ENCODE data around the gene STPG1. TPM values are rescaled to one million over a fixed set of nuclear protein-coding genes. Genes with fewer than 3 reads are reported as not detected.

Gene STPG1
- total RNA-seq, 1 experiment from 2014 or later, result 12.8 TPM

DNA sequence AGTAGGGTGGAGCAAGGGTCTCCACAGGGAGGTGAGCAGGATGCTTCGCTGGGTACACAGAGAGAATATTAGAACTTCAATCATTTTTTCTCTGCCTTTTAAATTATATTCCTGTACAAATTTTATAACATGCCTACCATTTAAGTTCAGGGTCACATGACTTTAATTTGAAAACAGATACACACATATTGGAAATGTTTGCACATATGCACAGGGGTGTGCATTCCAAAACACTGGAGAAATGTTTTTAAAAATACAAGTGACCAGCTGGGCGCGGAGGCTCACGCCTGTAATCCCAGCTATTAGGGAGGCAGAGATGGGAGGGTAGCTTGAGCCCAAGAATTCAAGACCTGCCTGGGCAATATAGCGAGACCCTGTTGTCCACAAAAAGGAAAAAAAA, 41.7 kb upstream of the STPG1 start:
- no peak overlapping the region for H3K4me3 Mint-ChIP-seq
- DNase-seq (ENCODE audit: low spot score) (no peak), ATAC-seq (no peak)
- no peaks in the 10 kb centered on the region for H3K27me3 Mint-ChIP-seq (ENCODE audit: low read depth)
- CTCF ChIA-PET, result no interaction called here
- POLR2A ChIA-PET, result interaction anchor here (0.6 kb wide), 1 partner anchor 42 kb away, joined by 4 read pairs; the partner anchor contains the start of gene STPG1
- TF ChIP-seq, protein P1, sequence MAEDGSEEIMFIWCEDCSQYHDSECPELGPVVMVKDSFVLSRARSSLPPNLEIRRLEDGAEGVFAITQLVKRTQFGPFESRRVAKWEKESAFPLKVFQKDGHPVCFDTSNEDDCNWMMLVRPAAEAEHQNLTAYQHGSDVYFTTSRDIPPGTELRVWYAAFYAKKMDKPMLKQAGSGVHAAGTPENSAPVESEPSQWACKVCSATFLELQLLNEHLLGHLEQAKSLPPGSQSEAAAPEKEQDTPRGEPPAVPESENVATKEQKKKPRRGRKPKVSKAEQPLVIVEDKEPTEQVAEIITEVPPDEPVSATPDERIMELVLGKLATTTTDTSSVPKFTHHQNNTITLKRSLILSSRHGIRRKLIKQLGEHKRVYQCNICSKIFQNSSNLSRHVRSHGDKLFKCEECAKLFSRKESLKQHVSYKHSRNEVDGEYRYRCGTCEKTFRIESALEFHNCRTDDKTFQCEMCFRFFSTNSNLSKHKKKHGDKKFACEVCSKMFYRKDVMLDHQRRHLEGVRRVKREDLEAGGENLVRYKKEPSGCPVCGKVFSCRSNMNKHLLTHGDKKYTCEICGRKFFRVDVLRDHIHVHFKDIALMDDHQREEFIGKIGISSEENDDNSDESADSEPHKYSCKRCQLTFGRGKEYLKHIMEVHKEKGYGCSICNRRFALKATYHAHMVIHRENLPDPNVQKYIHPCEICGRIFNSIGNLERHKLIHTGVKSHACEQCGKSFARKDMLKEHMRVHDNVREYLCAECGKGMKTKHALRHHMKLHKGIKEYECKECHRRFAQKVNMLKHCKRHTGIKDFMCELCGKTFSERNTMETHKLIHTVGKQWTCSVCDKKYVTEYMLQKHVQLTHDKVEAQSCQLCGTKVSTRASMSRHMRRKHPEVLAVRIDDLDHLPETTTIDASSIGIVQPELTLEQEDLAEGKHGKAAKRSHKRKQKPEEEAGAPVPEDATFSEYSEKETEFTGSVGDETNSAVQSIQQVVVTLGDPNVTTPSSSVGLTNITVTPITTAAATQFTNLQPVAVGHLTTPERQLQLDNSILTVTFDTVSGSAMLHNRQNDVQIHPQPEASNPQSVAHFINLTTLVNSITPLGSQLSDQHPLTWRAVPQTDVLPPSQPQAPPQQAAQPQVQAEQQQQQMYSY (CRISPR knock-in tag; IDR thresholded peaks at IDR 0.05), result no peak
- no peak for TF ChIP-seq NR3C1 (CRISPR knock-in tag; conservative IDR thresholded peaks at IDR 0.05; ENCODE audit: low read depth)
- TF ChIP-seq, protein P2, sequence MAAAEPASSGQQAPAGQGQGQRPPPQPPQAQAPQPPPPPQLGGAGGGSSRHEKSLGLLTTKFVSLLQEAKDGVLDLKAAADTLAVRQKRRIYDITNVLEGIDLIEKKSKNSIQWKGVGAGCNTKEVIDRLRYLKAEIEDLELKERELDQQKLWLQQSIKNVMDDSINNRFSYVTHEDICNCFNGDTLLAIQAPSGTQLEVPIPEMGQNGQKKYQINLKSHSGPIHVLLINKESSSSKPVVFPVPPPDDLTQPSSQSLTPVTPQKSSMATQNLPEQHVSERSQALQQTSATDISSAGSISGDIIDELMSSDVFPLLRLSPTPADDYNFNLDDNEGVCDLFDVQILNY (CRISPR knock-in tag; IDR thresholded peaks at IDR 0.05), result no peak
- no peak overlapping the region for H3K27ac Mint-ChIP-seq
- H3K36me3 Mint-ChIP-seq, result peaks cover 6% of the 10 kb centered on the region; the same call in 1 of the 2 replicates
- no peaks in the 10 kb centered on the region for H3K4me1 Mint-ChIP-seq
- no peaks in the 10 kb centered on the region for H3K9me3 Mint-ChIP-seq

DNA sequence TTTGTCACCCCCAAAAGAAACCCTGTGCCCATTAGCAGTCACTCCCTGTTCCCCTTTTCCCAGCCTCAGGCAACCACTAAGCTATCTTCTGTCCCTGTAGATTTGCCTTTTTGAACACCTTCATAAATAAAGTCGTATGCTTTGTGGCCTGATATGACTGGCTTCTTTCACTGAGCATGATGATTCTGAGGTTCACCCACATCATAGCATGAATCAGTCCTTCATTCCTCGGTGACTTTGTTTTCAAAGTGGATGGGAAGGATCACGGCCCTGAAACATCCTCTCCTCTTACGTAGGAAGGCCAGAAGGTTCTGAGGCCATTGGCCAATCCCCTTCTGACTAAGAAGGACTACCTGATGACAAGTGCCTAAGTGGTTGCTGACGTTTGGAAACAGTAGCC, 41.1 kb upstream of the STPG1 start:
- ATAC-seq (no peak), DNase-seq (ENCODE audit: low spot score) (no peak)
- no peaks in the 10 kb centered on the region for H3K4me1 Mint-ChIP-seq
- POLR2A ChIA-PET, result no interaction called here
- CTCF ChIA-PET, result no interaction called here
- H3K27ac Mint-ChIP-seq, result no peak overlapping the region; the same call in 1 of the 2 replicates
- peaks cover 6% of the 10 kb centered on the region; the same call in 1 of the 2 replicates for H3K36me3 Mint-ChIP-seq
- no peak overlapping the region for H3K4me3 Mint-ChIP-seq
- no peaks in the 10 kb centered on the region for H3K9me3 Mint-ChIP-seq
- no peaks in the 10 kb centered on the region for H3K27me3 Mint-ChIP-seq (ENCODE audit: low read depth)
- TF ChIP-seq, protein P3, sequence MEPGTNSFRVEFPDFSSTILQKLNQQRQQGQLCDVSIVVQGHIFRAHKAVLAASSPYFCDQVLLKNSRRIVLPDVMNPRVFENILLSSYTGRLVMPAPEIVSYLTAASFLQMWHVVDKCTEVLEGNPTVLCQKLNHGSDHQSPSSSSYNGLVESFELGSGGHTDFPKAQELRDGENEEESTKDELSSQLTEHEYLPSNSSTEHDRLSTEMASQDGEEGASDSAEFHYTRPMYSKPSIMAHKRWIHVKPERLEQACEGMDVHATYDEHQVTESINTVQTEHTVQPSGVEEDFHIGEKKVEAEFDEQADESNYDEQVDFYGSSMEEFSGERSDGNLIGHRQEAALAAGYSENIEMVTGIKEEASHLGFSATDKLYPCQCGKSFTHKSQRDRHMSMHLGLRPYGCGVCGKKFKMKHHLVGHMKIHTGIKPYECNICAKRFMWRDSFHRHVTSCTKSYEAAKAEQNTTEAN (CRISPR knock-in tag; IDR thresholded peaks at IDR 0.05), result no peak
- no peak for TF ChIP-seq JUN (CRISPR knock-in tag; IDR thresholded peaks at IDR 0.05)
- no peak for TF ChIP-seq CBFB (CRISPR knock-in tag; IDR thresholded peaks at IDR 0.05; ENCODE audit: low read depth)
- TF ChIP-seq, protein P4, sequence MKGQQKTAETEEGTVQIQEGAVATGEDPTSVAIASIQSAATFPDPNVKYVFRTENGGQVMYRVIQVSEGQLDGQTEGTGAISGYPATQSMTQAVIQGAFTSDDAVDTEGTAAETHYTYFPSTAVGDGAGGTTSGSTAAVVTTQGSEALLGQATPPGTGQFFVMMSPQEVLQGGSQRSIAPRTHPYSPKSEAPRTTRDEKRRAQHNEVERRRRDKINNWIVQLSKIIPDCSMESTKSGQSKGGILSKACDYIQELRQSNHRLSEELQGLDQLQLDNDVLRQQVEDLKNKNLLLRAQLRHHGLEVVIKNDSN (CRISPR knock-in tag; IDR thresholded peaks at IDR 0.05), result no peak
- no peak for TF ChIP-seq GTF2I (CRISPR knock-in tag; conservative IDR thresholded peaks at IDR 0.05)
- no peak for TF ChIP-seq NR1H2 (CRISPR knock-in tag; IDR thresholded peaks at IDR 0.05)
- TF ChIP-seq ZNF671 (CRISPR knock-in tag; IDR thresholded peaks at IDR 0.05), result no peak
- TF ChIP-seq ZNF232 (CRISPR knock-in tag; IDR thresholded peaks at IDR 0.05), result no peak
- TF ChIP-seq, protein P1 (CRISPR knock-in tag; IDR thresholded peaks at IDR 0.05), result no peak
- no peak for TF ChIP-seq JAZF1 (CRISPR knock-in tag; IDR thresholded peaks at IDR 0.05)
- TF ChIP-seq, protein P5, sequence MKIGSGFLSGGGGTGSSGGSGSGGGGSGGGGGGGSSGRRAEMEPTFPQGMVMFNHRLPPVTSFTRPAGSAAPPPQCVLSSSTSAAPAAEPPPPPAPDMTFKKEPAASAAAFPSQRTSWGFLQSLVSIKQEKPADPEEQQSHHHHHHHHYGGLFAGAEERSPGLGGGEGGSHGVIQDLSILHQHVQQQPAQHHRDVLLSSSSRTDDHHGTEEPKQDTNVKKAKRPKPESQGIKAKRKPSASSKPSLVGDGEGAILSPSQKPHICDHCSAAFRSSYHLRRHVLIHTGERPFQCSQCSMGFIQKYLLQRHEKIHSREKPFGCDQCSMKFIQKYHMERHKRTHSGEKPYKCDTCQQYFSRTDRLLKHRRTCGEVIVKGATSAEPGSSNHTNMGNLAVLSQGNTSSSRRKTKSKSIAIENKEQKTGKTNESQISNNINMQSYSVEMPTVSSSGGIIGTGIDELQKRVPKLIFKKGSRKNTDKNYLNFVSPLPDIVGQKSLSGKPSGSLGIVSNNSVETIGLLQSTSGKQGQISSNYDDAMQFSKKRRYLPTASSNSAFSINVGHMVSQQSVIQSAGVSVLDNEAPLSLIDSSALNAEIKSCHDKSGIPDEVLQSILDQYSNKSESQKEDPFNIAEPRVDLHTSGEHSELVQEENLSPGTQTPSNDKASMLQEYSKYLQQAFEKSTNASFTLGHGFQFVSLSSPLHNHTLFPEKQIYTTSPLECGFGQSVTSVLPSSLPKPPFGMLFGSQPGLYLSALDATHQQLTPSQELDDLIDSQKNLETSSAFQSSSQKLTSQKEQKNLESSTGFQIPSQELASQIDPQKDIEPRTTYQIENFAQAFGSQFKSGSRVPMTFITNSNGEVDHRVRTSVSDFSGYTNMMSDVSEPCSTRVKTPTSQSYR (CRISPR knock-in tag; IDR thresholded peaks at IDR 0.05), result no peak
- TF ChIP-seq, protein P6, sequence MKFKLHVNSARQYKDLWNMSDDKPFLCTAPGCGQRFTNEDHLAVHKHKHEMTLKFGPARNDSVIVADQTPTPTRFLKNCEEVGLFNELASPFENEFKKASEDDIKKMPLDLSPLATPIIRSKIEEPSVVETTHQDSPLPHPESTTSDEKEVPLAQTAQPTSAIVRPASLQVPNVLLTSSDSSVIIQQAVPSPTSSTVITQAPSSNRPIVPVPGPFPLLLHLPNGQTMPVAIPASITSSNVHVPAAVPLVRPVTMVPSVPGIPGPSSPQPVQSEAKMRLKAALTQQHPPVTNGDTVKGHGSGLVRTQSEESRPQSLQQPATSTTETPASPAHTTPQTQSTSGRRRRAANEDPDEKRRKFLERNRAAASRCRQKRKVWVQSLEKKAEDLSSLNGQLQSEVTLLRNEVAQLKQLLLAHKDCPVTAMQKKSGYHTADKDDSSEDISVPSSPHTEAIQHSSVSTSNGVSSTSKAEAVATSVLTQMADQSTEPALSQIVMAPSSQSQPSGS (CRISPR knock-in tag; IDR thresholded peaks at IDR 0.05; ENCODE audit: borderline replicate concordance, low read depth), result no peak
- TF ChIP-seq, protein P7, sequence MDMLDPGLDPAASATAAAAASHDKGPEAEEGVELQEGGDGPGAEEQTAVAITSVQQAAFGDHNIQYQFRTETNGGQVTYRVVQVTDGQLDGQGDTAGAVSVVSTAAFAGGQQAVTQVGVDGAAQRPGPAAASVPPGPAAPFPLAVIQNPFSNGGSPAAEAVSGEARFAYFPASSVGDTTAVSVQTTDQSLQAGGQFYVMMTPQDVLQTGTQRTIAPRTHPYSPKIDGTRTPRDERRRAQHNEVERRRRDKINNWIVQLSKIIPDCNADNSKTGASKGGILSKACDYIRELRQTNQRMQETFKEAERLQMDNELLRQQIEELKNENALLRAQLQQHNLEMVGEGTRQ (CRISPR knock-in tag; IDR thresholded peaks at IDR 0.05), result no peak
- no peak for TF ChIP-seq TCF7 (CRISPR knock-in tag; IDR thresholded peaks at IDR 0.05; ENCODE audit: low read depth)
- TF ChIP-seq IRF2 (CRISPR knock-in tag; IDR thresholded peaks at IDR 0.05; ENCODE audit: borderline replicate concordance, low read depth), result no peak
- TF ChIP-seq HMGA2 (CRISPR knock-in tag; IDR thresholded peaks at IDR 0.05), result no peak

Data from WTC11 (cell line).